Activated naive CD8-positive, alpha-beta T cell treated with anti-CD3 and anti-CD28 coated beads for 36 hours (primary cell): Measurements from ENCODE around the gene RANBP10. TPM values are rescaled to one million over a fixed set of nuclear protein-coding genes. Genes with fewer than 3 reads are reported as not detected.

Source experiments
- DNase-seq: peaks from one replicate; pipeline ENCODE4 v3.0.0; 2021
- H3K27ac Mint-ChIP-seq: one replicate; pipeline ENCODE4 v1.8.0; 2022; ENCODE audit warnings: mild to moderate bottlenecking, moderate library complexity, mixed read lengths
- H3K27me3 Mint-ChIP-seq: one replicate; pipeline ENCODE4 v1.8.0; 2022; ENCODE audit warnings: mild to moderate bottlenecking, mixed read lengths
- H3K36me3 Mint-ChIP-seq: one replicate; pipeline ENCODE4 v1.8.0; 2021; ENCODE audit warnings: mild to moderate bottlenecking, mixed read lengths
- H3K4me1 Mint-ChIP-seq: one replicate; pipeline ENCODE4 v1.8.0; 2021; ENCODE audit warnings: mixed read lengths
- H3K4me3 Mint-ChIP-seq: one replicate; pipeline ENCODE4 v1.8.0; 2022; ENCODE audit warnings: mild to moderate bottlenecking, moderate library complexity, mixed read lengths
- H3K9me3 Mint-ChIP-seq: one replicate; pipeline ENCODE4 v1.8.0; 2022; ENCODE audit warnings: mixed read lengths
- total RNA-seq, 2 experiments: library from RNA; stranded (reverse); gene quantifications; one replicate each; pipeline ENCODE4 v1.2.3, GENCODE V29; 2021

The RANBP10 gene
- total RNA-seq, result 10 to 100 TPM; 16.1 to 16.2 TPM

DNA sequence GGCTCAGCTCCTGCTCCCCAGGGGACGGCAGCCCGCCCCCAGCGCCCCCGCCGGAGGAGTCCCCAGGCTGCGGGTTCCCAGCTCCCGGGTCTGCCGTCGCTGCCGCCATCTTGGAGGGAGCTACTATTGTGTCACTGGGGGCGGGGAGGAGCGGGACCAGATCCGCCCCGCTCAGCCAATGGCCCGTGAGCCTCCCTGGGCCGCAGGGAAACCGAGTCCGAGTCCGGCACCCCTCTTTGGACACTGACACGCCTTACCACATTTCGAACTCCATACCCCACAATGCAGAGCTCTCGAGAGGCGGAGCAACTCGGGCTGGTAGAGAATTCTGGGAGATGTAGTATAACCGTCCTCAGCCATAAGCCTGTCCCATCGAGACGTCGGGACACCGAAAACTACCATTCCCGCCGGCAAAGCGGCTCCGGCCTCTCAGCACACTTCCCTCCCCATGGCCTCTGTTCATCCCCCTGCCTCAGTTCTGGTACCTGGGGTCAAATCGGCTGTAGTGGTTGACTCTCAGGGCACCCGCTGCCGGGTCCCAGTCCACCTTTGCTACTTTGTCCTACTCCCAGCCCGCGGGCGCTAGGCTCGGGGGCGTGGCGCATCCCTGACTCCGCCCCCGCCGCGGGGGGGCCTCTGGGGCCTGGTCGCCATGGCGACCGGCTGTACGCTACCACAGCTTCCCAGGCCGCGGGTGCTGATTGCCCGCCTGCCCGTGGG is at the start of gene RANBP10, which contains the start of gene TSNAXIP1:
Gene RANBP10 (minus strand): TSS at position 133 of the 720 bp plus-strand sequence. CDS start 24 bp downstream, at position 109.
Gene TSNAXIP1 (plus strand): TSS at position 462 of the 720 bp plus-strand sequence. CDS start 261 bp downstream, outside the sequence.
- no peaks in the 10 kb centered on the region for H3K27me3 Mint-ChIP-seq
- peak within 1 kb of the TSS; percentile 91 for H3K27ac Mint-ChIP-seq
- H3K4me3 Mint-ChIP-seq, result peak within 1 kb of the TSS; percentile 90
- no peaks in the 10 kb centered on the region for H3K9me3 Mint-ChIP-seq
- peaks cover 32% of the 10 kb centered on the region for H3K36me3 Mint-ChIP-seq
- DNase-seq, result peak; percentile 97
- H3K4me1 Mint-ChIP-seq, result peaks cover 41% of the 10 kb centered on the region

DNA sequence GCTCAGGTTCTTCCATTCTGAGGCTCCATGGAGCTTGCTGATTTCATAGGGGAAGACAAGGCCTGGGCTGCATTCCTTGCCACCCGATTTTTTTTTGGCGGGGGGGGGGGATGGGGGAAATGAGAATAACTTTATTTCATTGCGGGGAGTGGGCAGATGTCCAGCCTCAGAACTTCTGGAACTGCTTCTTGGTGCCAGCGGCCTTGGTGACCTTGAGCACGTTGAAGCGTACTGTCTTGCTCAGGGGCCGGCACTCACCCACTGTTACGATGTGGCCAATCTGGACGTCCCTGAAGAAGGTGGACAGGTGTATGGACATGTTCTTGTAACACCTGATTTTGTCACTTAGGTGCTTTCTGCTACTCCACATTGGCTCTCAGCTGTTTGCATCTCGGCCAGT is 49.4 kb upstream of the RANBP10 start:
- DNase-seq, result no peak
- H3K27ac Mint-ChIP-seq, result no peak overlapping the region
- H3K36me3 Mint-ChIP-seq, result peaks cover 4% of the 10 kb centered on the region
- H3K4me3 Mint-ChIP-seq, result no peak overlapping the region
- H3K9me3 Mint-ChIP-seq, result no peaks in the 10 kb centered on the region
- H3K4me1 Mint-ChIP-seq, result peaks cover 18% of the 10 kb centered on the region
- no peaks in the 10 kb centered on the region for H3K27me3 Mint-ChIP-seq

DNA sequence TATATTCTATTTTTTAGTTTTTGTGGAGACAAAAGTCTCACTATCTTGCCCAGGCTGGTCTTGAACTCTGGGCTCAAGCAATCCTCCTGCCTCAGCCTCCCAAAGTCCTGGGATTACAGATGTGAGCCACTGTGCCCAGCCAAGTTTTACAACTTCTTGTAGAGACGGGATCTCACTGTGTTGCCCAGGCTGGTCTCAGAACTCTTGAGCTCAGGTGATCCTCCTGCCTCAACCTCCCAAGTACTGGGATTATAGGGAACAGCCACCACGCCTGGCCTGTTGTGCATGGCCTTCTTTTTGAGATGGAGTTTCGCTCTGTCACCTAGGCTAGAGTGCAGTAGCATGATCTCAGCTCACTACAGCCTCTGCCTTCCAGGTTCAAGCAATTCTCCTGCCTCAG is 47.3 kb upstream of the RANBP10 start:
- no peaks in the 10 kb centered on the region for H3K27me3 Mint-ChIP-seq
- H3K36me3 Mint-ChIP-seq, result peaks cover 9% of the 10 kb centered on the region
- DNase-seq, result no peak
- H3K27ac Mint-ChIP-seq, result no peak overlapping the region
- no peaks in the 10 kb centered on the region for H3K9me3 Mint-ChIP-seq
- H3K4me3 Mint-ChIP-seq, result no peak overlapping the region
- peaks cover 18% of the 10 kb centered on the region for H3K4me1 Mint-ChIP-seq

DNA sequence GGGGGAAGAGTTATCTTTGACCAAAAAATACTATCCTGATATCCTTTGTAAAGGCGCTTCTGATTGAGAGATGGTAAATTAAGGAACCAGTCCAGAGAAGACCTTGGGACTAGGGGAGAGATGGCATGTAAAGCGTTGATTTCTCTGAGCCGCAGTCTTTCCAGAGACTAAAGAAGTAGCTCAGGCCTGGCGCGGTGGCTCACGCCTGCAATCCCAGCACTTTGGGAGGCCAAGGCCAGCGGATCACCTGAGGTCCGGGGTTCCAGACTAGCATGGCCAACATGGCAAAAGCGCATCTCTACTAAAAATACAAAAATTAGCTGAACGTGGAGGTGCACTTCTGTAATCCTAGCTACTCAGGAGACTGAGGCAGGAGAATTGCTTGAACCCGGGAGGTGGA is 41.8 kb upstream of the RANBP10 start:
- H3K9me3 Mint-ChIP-seq, result no peaks in the 10 kb centered on the region
- H3K4me1 Mint-ChIP-seq, result peaks cover 33% of the 10 kb centered on the region
- no peak for DNase-seq
- H3K36me3 Mint-ChIP-seq, result peaks cover 10% of the 10 kb centered on the region
- H3K4me3 Mint-ChIP-seq, result peak overlapping the region; percentile 96
- peak overlapping the region; percentile 86 for H3K27ac Mint-ChIP-seq
- H3K27me3 Mint-ChIP-seq, result no peaks in the 10 kb centered on the region

DNA sequence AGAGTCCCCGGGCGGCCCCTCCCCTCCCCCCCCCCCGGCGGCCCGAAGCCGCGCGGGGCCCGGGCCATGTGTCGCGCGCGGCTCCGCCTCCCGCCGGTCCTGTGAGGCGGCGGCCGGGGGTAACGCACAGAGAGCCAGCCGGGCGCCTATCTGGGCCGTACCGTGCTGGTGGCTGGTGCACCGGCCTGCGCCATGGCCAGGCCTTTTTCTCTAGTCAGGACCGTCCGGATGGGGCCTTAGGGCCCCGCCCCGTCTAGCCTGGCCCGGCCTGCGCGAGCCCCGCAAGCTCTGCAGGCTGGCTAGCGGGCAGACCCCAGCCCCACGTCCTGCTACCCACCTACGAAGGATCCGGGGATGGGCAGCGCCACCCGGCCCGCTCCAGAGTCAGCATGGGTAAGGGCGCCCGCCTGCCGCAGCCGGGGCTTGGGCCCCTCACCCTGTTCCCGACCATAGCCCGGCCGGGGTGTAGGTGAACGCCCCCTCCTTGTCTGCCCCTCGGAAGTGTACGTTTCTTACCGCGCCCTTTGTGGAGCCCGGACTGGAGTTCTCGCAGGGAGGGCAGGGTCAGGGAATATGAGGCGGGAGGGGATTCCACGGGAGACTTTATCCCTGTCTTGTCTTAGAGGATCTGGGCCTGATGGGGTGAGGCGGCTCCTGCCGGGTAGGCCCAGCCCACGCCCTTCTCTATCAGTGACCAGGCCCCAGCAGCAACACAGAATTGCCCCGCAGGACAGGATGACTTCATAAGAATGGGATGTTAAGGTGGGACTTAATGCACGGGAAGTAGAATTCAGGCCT is 40.9 kb upstream of the RANBP10 start, which contains the start of gene CENPT:
Gene CENPT (minus strand): TSS at position 630 of the 798 bp plus-strand sequence. CDS start 13,834 bp downstream, outside the sequence.
- H3K9me3 Mint-ChIP-seq, result no peaks in the 10 kb centered on the region
- H3K4me3 Mint-ChIP-seq, result peak within 1 kb of the TSS; percentile 96
- peak within 1 kb of the TSS; percentile 88 for H3K27ac Mint-ChIP-seq
- DNase-seq, result peak; percentile 27
- H3K27me3 Mint-ChIP-seq, result no peaks in the 10 kb centered on the region
- H3K4me1 Mint-ChIP-seq, result peaks cover 35% of the 10 kb centered on the region
- H3K36me3 Mint-ChIP-seq, result peaks cover 10% of the 10 kb centered on the region

DNA sequence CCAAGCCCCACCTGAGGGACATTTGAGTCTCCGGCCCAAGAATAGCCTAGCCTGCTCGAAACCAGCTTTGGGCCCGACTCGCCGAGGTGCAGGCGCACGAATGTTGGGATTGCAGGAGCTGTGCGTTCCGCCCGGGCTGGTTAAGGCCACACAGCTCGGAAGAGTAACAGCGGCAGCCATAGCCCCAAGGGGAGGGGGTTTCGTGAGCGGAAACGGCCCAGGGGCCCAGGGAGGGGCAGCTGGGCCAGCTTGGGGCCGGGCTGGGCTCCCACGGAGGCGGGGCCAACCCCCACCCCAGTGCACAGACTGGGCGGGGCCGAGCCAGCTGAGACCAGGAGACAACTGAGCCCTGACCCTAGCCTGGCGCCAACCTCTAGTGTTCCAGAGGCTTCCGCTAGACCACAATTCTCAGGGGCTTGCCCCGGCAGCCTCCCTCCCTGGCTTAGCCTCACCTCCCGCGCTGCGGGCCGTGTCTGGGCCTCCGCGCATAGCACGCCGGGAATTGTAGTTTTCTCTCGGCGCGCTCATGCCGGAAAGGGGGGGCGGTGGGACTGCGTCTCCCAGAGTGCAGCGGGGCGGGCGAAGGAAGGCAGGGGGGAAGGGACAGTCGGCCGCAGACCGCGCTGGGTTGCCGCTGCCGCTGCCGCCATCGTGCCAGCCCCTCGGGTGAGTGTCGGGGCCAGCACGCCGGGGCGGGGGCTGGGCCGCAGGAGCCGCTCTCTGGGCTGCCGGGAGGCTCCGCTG is 40.1 kb upstream of the RANBP10 start, which contains the start of gene NUTF2:
Gene NUTF2 (plus strand): TSS at position 614 of the 744 bp plus-strand sequence. CDS start 18,198 bp downstream, outside the sequence.
- DNase-seq, result peak; percentile 97
- H3K36me3 Mint-ChIP-seq, result peaks cover 10% of the 10 kb centered on the region
- H3K27ac Mint-ChIP-seq, result peak within 1 kb of the TSS; percentile 88
- peak within 1 kb of the TSS; percentile 96 for H3K4me3 Mint-ChIP-seq
- H3K4me1 Mint-ChIP-seq, result peaks cover 37% of the 10 kb centered on the region
- H3K9me3 Mint-ChIP-seq, result no peaks in the 10 kb centered on the region
- no peaks in the 10 kb centered on the region for H3K27me3 Mint-ChIP-seq

DNA sequence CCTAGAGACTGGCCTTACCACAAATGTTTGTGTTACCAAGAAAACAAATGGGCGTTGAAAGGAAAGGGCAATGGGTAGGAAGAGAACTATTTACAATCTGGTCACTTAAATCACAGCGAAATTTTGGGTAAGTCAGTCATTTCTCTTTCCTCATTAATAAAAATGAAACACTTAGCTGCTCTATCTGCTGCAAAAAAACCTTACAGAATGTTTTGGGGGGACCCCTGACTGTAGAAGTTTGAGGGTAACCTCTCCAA is 39.6 kb upstream of the RANBP10 start:
- peaks cover 39% of the 10 kb centered on the region for H3K4me1 Mint-ChIP-seq

DNA sequence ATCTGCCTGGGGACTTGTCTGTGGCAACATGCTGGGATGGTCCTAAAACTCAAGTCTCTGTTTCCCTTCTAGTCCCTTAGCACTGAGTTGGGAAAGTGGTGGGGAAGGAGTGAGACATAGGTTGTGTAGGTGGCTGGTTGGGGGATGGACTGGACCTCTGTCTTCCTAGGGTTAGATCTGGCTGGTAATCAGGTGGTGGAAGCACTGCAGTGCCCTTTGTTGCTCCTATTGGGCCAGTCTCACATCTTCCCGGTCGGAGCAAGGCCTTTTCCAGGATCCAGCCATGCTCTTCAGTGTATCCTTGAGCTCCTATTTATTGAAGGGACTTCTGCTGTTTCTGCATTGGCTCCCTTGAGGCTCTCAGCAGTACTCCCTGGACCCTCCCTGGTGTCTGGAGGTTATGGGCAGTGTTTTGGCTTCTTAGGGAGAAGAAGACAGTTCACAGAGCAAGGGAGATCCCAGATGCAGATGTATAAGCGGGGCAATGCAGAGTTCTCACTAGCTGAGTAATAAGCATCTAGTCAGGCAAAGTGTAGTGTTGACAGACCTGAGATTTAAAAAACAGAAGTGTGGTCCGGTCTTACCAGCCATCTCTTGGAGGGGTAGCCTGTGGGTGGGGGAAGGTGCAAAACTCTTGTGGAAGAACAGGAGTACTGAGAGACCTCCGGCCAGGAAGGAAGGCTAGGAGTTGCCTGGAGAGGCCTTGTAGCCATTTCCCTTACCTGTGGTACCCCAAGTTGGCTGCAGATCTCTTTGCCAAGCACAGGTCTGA is 39.1 kb upstream of the RANBP10 start:
- H3K9me3 Mint-ChIP-seq, result no peaks in the 10 kb centered on the region
- peak overlapping the region; percentile 85 for H3K4me3 Mint-ChIP-seq
- H3K27ac Mint-ChIP-seq, result peak overlapping the region; percentile 88
- H3K4me1 Mint-ChIP-seq, result peaks cover 39% of the 10 kb centered on the region
- no peaks in the 10 kb centered on the region for H3K27me3 Mint-ChIP-seq
- H3K36me3 Mint-ChIP-seq, result peaks cover 10% of the 10 kb centered on the region
- DNase-seq, result no peak

More for the DNA sequence above, 39.6 kb upstream of the RANBP10 start:
- peak overlapping the region; percentile 88 for H3K27ac Mint-ChIP-seq
- peak overlapping the region; percentile 85 for H3K4me3 Mint-ChIP-seq
- no peak for DNase-seq
- no peaks in the 10 kb centered on the region for H3K9me3 Mint-ChIP-seq
- no peaks in the 10 kb centered on the region for H3K27me3 Mint-ChIP-seq
- H3K36me3 Mint-ChIP-seq, result peaks cover 10% of the 10 kb centered on the region

DNA sequence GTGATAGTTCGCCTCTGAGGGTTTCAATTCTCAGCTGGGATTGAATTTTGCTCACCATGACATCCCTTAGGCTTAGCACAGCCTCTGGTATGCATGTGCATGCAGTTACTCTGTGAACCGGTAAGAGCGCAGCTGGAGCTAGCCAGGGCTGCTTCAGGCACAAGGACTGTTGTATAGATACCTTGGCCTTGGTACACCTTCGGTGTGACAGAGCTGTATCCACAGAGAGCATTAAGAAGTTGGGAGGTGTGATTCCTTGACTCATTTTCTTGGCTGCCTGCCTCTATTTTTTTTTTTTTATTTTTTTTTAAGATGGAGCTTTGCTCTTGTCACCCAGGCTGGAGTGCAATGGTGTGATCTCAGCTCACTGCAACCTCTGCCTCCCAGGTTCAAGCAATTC is 38.1 kb upstream of the RANBP10 start:
- H3K27me3 Mint-ChIP-seq, result no peaks in the 10 kb centered on the region
- H3K36me3 Mint-ChIP-seq, result peaks cover 3% of the 10 kb centered on the region
- H3K4me1 Mint-ChIP-seq, result peaks cover 39% of the 10 kb centered on the region
- H3K4me3 Mint-ChIP-seq, result peak overlapping the region; percentile 95
- H3K9me3 Mint-ChIP-seq, result no peaks in the 10 kb centered on the region
- no peak for DNase-seq
- H3K27ac Mint-ChIP-seq, result peak overlapping the region; percentile 91

DNA sequence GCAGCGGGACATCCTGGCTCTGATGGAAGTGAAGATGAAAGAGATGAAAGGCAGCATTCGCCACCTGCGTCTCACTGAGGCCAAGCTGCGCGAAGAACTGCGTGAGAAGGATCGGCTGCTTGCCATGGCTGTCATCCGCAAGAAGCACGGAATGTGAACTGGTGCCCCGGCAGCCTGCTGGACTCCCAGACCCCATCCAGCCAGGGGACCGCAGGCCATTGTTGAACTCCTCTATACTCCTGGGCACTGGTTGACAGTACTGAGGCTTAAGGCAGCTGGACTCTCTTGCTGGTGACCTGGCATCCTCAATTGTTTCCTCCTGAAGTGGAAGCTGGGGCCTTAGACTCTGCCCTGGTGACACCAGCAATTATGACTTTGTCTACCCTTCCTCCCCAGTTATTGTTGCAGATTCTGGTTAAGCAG is 37.0 kb upstream of the RANBP10 start:
- Mint-ChIP-seq H3K4me3 (peak overlapping the region; percentile 95), H3K9me3 (no peaks in the 10 kb centered on the region), H3K36me3 (peaks cover 3% of the 10 kb centered on the region), H3K4me1 (peaks cover 38% of the 10 kb centered on the region), H3K27me3 (no peaks in the 10 kb centered on the region), H3K27ac (peak overlapping the region; percentile 91)
- DNase-seq, result no peak

DNA sequence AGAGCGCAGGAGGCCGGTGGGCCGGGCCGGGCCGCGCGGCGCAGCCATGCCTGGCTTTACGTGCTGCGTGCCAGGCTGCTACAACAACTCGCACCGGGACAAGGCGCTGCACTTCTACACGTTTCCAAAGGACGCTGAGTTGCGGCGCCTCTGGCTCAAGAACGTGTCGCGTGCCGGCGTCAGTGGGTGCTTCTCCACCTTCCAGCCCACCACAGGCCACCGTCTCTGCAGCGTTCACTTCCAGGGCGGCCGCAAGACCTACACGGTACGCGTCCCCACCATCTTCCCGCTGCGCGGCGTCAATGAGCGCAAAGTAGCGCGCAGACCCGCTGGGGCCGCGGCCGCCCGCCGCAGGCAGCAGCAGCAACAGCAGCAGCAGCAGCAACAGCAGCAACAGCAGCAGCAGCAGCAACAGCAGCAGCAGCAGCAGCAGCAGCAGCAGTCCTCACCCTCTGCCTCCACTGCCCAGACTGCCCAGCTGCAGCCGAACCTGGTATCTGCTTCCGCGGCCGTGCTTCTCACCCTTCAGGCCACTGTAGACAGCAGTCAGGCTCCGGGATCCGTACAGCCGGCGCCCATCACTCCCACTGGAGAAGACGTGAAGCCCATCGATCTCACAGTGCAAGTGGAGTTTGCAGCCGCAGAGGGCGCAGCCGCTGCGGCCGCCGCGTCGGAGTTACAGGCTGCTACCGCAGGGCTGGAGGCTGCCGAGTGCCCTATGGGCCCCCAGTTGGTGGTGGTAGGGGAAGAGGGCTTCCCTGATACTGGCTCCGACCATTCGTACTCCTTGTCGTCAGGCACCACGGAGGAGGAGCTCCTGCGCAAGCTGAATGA is 36.4 kb upstream of the RANBP10 start:
- peaks cover 3% of the 10 kb centered on the region for H3K36me3 Mint-ChIP-seq

DNA sequence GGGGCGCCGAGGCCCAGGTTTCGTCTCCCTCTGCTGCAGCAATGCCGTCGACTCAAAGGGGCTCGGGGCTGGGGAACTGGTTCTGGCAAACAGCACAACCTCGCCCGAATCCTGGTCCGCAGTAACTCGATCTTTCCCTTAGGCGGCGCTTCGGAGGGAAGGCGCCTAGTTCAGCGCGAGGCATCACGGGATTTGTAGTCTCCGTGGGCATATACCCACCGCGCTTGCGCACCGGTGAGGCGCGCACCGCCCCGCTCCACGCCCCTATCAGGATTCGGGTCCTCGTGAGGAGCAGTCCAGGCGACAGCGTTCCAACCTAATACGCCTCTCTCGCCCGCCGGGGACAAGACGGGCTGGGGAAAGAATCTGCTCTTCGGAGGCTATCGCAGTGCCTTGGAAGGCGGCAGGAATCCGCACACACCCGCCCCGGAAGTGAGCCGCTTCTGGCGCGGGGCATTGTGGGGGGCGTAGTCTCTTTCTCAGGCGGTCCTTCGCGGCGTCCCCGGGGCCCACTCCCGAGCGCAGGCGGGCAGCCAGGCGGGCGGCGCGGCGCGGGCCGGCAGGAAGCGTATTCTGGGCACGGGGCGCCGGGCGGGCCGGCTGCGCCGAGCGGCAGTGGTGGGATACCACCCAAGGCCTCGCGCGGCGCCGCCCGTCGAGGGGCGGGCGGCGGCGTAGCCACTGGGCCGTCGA is 35.6 kb upstream of the RANBP10 start, which contains the start of gene THAP11:
Gene THAP11 (plus strand): TSS at position 505 of the 693 bp plus-strand sequence. CDS start 235 bp downstream, outside the sequence.
- Mint-ChIP-seq H3K36me3 (peaks cover 3% of the 10 kb centered on the region), H3K9me3 (no peaks in the 10 kb centered on the region), H3K4me3 (peak within 1 kb of the TSS; percentile 95), H3K27me3 (no peaks in the 10 kb centered on the region), H3K27ac (peak within 1 kb of the TSS; percentile 98), H3K4me1 (peaks cover 30% of the 10 kb centered on the region)
- DNase-seq, result peak; percentile 94

More for the DNA sequence above, 36.4 kb upstream of the RANBP10 start:
- Mint-ChIP-seq H3K27ac (peak overlapping the region; percentile 91), H3K9me3 (no peaks in the 10 kb centered on the region), H3K27me3 (no peaks in the 10 kb centered on the region), H3K4me3 (peak overlapping the region; percentile 95), H3K4me1 (peaks cover 32% of the 10 kb centered on the region)
- peak; percentile 71 for DNase-seq
